GM19239 (cell line): ENCODE data around the gene ABCC2.
"Not testable (repeated sequence)": the region's sequence is repeated elsewhere in the genome, so short reads cannot be mapped to it uniquely, and the experiment has no call there.

ENCODE experiments used
- DNase-seq: peaks from one replicate; pipeline ENCODE4 v3.0.0; 2011; ENCODE audit warnings: low spot score; ENCODE audit not compliant: insufficient read length
- FAIRE-seq: peaks from 2 replicates; lab custom pipeline; 2011; peaks lifted over from hg19 to GRCh38; lab: Jason Lieb, UNC

Gene ABCC2

DNA sequence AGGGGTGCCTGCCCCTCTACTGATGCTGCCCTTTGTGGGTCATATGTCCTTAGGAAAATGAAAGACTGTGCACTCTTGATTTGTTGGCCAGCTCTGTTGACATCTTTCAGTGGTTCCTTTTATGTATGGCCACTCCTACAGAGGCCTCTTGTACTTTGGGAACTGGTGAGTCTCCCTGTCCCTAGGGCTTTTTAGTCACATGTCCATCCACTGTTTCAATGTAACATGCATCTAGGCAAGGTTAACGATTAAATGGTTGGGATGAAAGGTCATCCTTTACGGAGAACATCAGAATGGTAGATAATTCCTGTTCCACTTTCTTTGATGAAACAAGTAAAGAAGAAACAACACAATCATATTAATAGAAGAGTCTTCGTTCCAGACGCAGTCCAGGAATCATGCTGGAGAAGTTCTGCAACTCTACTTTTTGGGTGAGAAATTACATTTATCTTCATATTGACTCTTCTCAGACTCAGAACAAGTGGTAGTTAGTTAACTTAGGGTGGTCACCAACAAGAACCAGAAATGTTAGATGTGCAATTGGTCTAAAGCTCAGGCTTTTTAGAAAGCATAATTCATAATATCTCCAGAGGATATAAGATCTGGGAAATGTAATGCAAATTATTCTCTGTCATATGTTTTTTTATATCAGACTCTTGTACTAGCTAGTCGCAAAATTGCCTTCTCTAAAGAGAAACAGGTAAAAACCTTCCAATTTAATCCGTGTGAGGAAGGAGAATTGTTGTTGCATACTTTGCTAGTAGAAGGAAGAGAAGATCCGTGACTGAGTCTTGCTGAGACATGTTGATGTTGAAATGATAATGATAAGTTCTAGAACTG, at the start of gene ABCC2:
TSS of gene ABCC2 (plus strand) at position 194 of the 840 bp plus-strand sequence. CDS start at position 399, 205 bp downstream.
- DNase-seq (no peak), FAIRE-seq (no peak)

DNA sequence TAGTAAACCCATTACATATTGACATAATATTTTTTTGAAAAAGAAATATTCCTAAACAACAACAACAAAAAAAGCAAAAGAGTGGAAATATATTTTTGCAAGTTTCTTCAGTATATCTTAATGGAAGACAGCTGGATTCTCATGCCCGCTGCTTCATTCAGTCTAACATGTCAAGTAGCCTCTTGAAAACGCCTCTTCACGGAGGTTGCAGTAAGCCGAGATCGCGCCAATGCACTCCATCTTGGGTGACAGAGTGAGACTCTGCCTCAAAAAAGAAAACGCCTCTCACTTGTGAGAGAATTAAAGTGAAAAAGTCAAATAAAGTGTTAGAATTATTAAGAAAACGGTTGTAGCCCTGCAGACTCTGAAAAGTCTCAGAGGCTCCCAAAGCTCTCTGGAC, 49.1 kb upstream of the ABCC2 start:
- FAIRE-seq (no peak), DNase-seq (no peak)

DNA sequence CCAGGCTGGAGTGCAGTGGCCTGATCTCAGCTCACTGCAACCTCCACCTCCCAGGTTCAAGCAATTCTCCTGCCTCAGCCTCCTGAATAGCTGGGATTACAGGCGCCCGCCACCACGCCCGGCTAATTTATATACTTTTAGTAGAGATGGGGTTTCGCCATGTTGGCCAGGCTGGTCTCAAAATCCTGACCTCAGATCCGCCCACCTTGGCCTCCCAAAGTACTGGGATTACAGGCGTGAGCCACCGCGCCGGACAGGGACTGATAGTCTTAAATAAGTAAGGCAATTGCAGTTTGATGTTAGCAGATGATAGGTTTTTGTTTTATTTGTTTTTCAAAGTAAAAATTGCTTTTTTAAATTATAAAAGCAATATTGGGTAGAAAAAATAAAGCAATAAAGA, 48.3 kb upstream of the ABCC2 start:
- not testable (repeated sequence) for FAIRE-seq, DNase-seq

DNA sequence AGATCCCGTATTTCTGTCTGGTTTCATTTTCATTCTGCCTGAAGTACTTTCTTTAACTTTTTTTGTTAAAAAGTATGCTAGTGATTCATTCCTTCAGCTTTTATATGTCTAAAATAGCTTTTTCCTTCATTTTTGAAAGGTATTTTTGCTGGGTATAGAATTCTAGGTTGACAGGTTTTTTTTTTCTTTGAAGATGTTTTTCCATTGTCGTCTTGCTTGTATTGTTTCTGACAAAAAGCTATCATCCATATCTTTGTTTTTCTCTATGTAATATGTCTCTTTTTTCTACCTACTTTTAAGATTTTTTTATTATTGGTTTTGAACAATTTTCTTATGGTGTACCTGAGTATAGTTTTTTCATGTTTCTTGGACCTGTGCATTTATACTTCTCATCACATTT, 42.2 kb upstream of the ABCC2 start:
- no peak for FAIRE-seq
- no peak for DNase-seq

DNA sequence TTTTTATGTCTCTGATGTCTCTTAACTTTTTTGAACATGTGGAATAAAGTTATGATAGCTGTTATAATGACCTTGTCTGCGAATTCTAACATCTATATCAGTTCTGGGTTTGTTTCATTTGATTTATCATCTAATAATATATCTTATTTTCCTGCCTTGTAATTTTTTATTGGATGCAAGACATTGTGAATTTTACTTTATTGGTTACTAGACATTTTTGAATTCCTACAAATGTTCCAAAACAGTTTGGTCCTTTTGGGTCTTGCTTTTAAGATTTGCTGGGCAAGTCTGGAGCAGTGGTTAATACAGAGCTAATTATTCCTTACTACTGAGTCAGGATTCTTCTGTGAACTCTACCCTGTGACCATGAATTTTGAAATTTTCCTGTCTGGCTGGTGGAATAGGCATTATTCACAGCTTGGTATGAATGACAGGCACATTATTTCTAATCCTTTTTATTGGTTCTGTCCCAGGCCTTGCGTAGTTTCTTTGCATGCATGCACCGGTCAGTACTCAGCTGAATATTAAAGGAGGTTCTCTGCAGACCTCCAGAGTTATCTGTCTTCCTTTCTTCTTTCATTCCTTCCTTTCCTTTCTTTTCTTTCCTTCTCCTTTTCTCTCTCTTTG, 41.4 kb upstream of the ABCC2 start:
- FAIRE-seq = no peak
- no peak for DNase-seq

DNA sequence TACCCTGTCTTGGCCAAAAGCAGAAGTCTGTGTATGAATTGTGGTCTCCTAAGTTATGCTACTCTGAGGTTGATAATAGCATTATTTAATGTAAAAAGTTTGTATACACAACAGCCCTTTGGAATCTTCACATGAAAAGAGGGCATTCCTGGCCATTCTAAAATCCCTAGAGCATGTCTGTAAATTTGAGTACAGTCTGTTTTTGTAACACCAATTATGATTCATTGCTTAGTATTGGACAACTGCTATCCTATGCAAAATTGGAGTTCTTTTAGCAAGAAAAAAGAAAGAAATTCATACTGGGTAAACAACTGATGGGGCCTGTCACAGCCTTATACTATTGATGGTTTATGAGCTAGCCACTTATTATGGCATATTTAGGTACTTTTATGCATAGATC, 40.2 kb upstream of the ABCC2 start:
- FAIRE-seq (no peak), DNase-seq (no peak)

DNA sequence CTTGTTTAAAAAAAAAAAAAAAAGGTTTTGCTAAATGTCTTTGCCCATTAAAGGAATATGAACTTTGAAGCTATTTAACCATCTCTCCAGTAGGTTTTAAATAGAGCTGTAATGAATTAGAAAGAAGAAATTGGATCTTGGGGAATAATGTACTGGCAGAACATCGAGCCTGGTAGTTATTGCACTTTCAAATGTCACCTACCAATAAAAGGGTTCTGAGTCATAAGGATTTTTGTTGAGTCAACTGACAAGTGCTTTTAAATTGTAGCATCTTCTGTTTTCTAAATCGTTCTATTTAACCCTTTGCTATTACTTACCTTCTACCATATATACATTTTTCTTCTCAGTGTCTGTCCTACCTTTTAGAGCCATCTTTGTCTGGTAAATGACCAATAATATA, 39.7 kb upstream of the ABCC2 start:
- DNase-seq (no peak), FAIRE-seq (no peak)

DNA sequence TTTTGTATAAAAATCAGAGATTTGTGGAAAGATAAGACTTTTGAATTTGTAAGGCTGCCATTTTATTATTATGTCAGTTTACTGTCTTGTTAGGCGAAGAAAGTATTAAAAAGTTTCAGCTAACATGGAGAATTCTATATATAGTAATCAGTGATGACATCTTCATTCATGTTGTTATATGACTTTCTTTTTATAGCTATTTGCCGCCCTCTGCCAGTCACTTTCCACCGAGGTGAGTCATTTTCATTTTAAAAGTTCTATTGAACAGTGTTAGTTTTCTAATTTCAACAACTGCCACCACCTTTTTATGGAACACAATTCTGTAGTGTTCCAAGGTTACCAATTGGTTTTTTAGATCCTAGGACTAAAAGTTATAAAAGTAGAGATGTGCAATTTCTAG, 38.6 kb upstream of the ABCC2 start:
- DNase-seq (no peak), FAIRE-seq (peak; percentile 11)

DNA sequence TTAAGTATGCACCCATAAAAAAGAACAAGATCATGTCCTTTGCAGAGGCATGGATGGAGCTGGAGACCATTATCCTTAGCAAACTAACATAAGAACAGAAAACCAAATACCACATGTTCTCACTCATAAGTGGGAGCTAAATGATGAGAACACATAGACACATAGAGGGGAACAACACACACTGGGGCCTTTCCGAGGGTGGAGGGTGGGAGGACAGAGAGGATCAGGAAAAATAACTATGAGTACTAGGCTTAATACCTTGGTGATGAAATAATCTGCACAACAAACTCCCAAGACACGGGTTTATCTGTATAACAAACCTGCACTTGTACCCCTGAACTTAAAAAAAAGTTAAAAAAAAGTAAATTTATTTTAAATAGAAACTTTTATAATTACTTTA, 36.3 kb upstream of the ABCC2 start:
- not testable (repeated sequence) for DNase-seq, FAIRE-seq

DNA sequence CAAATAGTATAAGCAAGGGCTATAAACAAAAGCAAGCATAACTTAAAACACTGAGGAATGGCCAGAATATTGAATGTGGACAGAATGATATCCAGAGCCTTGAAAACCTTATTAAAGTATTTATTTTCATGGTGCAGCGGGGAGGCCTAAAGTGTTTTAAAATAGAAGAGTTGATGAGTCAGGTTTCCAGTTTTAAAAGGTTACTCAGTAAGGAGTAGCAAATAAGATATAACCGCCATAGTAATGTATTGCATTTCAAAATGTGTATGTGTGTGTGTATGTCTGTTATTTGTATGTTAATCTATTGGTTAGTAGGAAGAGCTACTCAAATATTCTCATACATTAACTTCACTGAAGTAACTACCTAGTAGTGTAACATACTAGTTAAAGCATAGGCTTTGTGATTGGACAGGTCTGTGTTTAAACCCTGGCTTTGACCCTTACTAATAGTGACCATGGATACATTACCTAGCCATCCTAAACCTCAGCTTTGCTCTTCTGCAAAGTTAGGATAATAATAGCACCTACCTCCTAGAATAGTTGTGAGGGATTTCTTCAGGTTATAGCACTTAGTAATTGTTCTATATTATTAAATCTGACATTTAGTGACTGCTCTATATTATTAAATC, 33.5 kb upstream of the ABCC2 start:
- no peak for DNase-seq
- FAIRE-seq = no peak

DNA sequence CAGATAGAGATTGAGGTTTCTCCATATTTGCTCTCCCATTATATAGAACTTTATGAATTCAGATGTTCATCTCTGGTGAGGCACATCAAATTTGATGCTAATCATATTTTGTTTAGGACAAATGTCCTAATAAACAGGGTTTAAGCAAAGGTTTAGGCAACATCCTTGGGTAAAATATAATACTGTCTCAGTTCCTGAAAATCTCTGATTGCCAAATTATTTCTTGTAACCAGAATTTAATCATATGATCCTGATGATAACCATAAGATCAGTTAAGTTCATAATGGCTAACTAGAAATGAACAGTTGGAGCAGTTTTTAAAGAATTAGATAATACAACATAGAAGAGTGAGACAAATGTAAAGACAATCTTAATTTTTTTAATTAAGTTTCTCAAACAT, 31.8 kb upstream of the ABCC2 start:
- DNase-seq (no peak), FAIRE-seq (no peak)

DNA sequence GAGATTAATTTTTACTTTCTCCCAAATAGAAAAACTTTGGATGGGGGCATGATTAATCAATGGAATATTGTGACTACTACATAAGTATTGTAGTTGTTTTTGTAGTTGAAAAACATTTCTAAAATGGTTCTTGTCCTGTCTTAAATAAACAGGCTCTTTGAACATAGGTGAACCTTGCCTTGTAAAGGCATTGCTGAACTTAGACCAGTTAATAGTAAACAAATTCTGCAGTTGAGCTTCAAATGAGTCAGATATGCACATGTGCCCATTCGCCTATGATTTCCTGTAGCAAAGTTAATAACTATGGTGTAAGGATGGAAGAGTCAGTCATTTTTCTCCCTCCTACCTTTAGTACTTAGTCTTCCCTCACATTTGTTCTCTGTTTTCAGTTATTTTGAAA, 27.8 kb upstream of the ABCC2 start:
- DNase-seq (no peak), FAIRE-seq (no peak)

DNA sequence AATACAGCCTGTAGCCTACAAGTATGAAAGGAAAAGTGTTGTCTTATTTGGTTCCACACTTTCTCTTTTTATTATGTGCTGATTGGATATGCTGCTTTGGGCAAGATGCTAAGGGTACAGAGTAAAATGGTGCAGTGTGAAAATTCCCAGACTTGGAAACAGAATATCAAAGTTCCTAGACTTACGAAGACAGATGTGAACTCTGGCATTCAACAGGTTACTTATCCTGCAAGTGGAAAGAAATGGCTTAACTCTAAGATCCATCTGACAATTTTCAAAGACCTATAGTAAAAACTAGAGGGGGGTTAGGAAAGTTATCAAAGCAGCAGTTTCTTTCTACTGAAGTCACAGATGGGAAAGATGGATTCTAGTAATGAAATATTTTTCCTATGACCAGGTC, 26.3 kb upstream of the ABCC2 start:
- DNase-seq = no peak
- FAIRE-seq = no peak

DNA sequence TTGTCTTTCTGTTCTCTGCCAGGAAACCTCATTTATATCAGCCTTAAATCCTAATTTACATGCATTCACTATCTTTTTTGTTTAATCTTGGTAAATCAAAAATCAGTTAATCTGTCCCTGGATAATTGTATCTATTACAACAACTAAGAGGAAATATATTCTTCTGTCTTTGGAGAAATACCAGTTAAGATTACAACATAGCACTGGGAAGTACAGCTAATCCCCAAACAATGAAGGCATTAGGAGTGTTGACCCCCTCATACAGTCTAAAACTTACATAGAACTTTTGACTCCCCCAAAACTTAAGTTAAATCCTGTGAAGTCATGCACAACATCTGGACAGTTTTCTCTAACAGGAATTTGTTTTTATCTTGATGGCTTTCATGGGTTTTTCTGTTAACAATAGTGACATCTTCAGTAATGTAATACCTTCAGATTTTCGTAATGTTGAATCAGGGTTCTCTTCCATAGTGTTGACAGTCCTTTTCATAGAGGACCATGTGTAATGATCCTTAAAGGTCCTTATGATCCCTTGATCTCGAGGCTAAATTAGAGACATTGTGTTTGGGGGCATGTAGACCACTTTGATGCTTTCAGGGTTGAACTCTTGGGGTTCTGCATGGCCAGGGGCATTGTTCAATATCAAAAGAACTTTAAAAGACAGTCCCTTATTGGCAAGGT, 24.1 kb upstream of the ABCC2 start:
- FAIRE-seq = peak; percentile 4

DNA sequence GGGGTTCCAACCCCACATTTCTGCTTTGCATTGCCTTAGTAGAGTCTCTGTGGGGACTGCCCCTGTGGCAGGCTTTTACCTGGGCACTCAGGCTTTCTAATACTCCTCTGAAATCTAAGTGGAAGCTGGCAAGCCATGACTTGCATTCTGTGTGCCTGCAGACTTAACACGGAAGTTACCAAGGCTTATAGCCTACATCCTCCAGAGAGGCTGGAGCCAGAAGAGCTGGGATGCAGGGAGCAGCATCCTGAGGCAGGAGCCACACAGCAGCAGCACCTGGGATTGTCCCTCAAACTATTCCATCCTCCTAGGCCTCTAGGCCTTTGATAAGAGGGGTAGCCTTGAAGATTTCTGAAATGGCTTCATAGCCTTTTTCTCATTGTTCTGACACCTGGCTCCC, 22.1 kb upstream of the ABCC2 start:
- DNase-seq (no peak), FAIRE-seq (no peak)

More for the DNA sequence above, 24.1 kb upstream of the ABCC2 start:
- DNase-seq = no peak

DNA sequence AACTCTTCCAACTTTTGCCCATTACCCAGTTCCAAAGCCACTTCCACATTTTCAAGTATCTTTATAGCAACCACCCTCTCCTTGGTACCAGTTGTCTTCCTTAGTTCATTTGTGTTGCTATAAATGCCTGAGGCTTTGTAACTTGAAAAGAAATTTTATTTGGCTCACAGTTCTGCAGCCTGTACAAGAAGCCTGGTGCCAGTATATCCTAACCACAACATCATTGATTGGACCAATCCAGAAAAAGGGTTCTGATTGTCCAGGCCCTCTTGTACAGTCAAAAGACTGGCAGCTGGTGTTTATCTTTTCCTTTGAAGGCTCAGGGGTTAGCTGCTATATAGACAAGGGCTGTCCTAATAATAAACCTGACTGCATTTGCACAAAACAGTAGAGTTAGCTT, 21.1 kb upstream of the ABCC2 start:
- no peak for DNase-seq
- no peak for FAIRE-seq

DNA sequence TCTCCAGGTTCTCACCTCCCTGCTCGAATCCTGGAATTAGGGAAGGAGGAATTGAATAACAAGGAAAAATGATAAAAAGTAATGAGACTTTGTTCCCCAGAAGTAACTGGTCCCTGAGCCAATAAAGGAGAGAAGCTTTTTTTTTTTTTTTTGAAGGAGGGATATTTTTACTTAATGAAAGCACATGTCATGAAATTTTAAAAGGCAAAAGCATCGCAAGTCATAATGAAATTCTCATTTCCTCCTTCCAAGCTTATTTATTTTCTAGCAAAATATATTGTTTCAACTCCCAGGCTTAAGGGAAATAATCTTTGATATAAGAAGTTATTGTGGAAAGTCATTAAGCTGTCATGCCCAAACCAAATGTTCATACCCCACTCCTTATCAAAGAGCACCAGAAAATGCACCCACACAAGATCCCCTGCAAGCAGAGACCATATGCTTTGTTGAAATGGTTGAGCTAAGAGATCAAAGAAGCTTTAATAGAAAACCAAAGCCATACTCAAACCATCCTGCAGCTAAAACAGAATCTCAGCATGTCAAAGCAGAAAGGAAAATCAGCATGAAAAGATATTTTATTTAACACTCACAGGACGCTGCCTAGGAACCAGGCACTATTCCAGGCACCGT, 16.7 kb upstream of the ABCC2 start:
- no peak for DNase-seq
- FAIRE-seq = peak; percentile 68

DNA sequence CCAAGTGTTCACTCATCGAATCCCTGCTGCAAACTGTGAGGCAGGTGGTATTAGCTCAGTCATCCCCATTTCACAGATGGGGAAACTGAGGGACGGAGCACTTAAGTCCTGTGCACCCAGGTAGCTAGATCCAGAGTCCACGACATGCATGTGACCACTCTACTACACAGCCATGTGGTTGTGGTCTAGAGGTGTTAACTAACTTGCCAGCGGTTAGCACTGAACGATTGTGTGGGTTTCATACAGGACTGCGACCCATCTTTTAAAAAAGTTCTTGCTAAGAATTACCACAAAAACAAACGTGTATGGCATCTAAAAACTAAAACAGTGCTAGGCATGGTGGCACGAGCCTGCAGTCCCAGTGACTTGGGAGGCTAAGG, 16.1 kb upstream of the ABCC2 start:
- DNase-seq = no peak

DNA sequence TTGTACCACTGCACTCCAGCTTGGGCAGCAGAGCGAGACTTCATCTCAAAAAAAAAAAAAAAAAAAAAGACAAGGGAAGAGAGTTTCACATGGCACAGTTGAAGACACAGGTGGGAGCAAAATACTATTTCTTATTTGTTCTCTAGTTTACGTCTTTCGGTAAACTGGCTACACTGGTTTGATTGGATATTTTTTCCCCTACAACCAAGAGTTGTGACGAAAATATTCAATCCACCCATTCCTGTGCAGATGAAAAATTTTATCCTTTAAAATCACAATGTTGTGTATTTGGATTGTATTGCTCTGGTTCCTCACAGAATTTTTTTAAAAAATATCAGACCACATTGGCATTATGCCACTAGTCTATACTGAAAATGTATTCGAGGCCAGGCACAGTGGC, 14.5 kb upstream of the ABCC2 start:
- no peak for FAIRE-seq
- DNase-seq = no peak

More for the DNA sequence above, 16.1 kb upstream of the ABCC2 start:
- peak; percentile 68 for FAIRE-seq

DNA sequence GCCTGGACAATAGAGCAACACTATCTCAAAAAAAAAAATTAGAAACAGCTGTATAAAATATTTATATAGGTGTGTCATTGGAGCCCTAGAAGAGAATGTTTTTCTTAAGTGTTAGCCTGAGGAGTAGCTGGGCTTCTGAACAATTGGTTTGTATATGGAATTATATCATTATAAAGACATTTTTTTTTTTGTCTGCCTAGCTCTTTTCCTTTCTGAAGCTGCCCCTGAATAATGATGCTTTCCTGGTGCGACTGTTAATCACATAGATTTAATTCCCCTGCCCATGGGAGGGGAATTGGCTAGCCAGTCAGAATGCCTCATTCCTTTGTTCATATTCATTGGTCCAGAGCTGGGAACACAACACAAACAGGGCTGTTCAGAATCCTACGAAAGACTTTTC, 13.9 kb upstream of the ABCC2 start:
- no peak for FAIRE-seq
- DNase-seq = no peak
